Renal cortex interstitium (tissue), 11 donors: ENCODE results near the gene TFDP1. TPM values are rescaled to one million over a fixed set of nuclear protein-coding genes. Genes with fewer than 3 reads are reported as not detected.

Source experiments
- DNase-seq, 11 donors: peaks; one replicate each; pipeline ENCODE4 v3.0.0-alpha.2; 2013; ENCODE audit warnings: low read depth in 9 of 11, low spot score in 4 of 11; ENCODE audit errors: extremely low read depth in 1 of 11
- polyA plus RNA-seq, 3 donors: library from polyadenylated mRNA; unstranded; fragments of 120-200 nt; gene quantifications; one replicate each; pipeline ENCODE4 v1.2.1, GENCODE V29; 2013; ENCODE audit not compliant: insufficient read length in 3 of 3

TFDP1 gene
- polyA plus RNA-seq, 3 donors: 87.3 to 99.4 (median 92.3) TPM

GRCh38 chr13:113666329-113666670 is 81.7 kb downstream of the TFDP1 start:
- no peak for DNase-seq

- DNase-seq: no peak
These were observed 82.6 kb downstream of the TFDP1 start, which contains the start of gene GRK1 for GRCh38 chr13:113666951-113667701. Gene GRK1 (plus strand): TSS chr13:113667219. CDS start chr13:113667387, 168 bp downstream.

- DNase-seq: no peak
These were observed 83.4 kb downstream of the TFDP1 start for GRCh38 chr13:113667771-113668490.

DNA sequence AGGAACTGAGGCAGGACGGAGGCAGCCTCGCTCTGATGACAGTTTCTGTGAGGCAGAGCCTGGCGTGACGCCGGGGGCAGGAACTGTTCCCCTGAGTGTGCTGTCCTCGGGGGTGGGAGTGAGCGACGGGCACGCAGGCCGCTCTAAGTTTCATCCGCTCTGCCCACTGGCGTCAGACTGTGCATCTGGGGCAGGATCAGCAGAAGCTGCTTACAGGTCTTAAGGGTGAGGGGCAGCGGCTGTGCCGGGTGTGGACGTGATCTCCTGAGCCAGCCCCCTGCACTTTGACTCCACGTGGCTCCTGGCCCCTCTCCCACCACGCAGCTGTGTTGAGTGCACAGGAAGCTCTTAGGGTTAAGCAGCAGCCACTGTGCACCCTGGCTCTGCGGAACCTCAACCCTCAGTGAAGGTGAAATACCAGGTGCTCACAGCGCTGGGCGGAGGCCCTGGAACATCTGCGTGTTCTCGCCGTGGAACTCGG is 84.0 kb downstream of the TFDP1 start:
- DNase-seq: no peak

DNA sequence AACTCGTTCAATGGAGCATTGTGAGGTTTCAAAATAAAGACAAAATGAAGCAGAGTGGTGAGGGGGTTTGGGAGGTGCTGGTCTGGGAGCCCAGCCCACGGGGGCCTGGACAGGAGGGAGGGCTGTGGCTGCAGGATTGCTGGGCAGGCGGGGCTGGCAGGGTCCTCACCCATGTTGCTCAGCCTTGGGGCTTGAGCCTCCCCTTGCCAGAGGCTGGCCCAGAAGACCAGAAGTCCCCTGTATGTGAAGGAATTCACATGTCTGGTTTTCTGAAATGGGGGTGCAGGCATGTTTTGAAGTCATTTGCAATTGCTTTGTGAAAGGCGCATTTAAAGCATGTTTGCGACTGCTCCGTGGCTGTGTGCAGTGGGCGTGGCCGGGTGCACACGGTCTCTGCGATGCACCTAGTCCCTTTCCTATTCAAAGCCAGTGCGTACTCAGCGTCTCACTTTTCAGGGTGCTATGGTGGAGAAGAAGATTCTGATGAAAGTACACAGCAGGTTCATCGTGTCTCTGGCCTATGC is 84.7 kb downstream of the TFDP1 start:
- no peak for DNase-seq

DNA sequence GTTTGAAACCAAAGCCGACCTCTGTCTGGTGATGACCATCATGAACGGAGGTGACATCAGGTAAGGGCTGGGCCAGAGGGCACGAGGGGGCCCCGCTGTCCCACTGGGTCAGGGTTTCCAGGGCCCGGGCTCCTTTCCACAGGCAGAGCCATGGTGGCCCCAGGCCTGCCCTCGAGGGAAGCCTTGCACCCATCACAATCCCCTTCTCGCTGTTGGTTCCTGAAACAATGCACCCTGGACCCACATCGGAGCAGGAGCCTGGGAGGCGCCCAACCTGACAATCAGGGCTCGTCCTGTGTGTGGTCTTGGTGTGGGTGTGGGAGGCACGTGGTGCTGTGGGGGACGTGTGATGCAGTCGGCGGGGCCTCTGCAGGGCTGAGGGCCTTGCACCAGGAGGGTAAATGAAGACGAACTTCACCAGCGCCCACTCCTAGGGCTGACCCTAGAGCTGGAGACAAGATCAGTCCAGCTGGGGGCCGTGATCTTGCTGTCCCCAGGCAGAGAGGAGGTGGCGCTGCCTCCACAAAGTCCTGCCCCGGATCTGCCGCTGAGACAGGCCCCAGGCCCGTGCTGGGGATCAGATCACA is 85.3 kb downstream of the TFDP1 start:
- no peak for DNase-seq

- DNase-seq: no peak
These were observed 86.0 kb downstream of the TFDP1 start for GRCh38 chr13:113670541-113670940.

DNA sequence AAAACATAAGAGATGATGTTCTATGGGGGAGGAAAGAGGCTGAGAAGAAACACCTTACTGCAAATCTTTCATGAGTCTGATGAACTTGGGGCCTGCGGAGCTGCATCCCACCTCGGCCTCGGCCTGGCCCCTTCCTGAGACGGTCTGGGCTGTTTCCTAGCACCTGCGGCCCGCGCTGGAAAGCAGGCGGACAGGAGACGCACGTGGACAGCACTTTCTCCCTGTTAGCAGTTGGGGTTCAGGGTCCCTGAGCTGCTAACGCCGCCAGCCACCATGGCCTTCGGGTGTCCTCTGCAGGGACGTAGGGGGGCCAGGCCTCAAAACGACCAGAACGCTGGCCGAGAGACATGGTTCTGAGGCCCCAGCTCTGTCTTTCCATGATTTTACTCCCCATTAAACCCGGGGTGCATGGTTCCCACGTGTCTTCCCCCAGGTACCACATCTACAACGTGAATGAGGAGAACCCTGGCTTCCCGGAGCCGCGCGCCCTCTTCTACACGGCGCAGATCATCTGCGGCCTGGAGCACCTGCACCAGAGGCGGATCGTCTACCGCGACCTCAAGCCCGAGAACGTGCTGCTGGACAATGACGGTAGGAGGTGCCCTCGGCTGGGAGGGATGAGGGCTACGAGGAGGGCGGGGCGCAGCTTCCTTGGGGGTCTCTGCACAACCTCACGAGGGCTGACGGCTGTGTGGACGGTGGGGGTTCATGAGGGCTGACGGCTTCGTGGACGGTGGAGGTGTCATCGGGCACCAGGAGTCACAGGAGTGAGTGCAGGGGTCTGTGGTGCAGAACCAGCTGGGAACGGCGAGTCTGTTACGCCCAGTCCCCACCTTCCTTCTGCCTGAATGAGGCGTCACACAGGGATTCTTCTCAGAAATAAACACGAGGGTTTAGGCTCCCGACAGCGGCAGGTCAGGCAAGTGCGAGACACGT is 86.8 kb downstream of the TFDP1 start:
- no peak for DNase-seq

GRCh38 chr13:113672002-113672651 is 87.6 kb downstream of the TFDP1 start:
- no peak for DNase-seq

Other genes starting within 250 kb of the TFDP1 start
- 10 to 100 TPM; 13.9 to 21.0 (median 16.9) TPM for gene GRTP1, start 220.6 kb upstream of the TFDP1 start, polyA plus RNA-seq
- 1 to 10 TPM; 4.1 to 5.2 (median 4.4) TPM for gene ADPRHL1, start 131.3 kb upstream of the TFDP1 start, polyA plus RNA-seq
- gene DCUN1D2, start 94.0 kb upstream of the TFDP1 start, polyA plus RNA-seq: 10 to 100 TPM; 17.7 to 31.1 (median 22.2) TPM
- gene ATP4B, start 73.4 kb downstream of the TFDP1 start, polyA plus RNA-seq: under 1 TPM; 0.20 to 0.89 (median 0.30) TPM
- gene GRK1, start 82.5 kb downstream of the TFDP1 start, polyA plus RNA-seq: under 1 TPM; 0.04 to 0.12 (median 0.08) TPM
- gene TMEM255B, start 174.5 kb downstream of the TFDP1 start, polyA plus RNA-seq: 10 to 100 TPM in 1 of 3 donors, 1 to 10 TPM in 2; 4.9 to 10.7 (median 7.0) TPM